Osteoblast (primary cell): ENCODE data around the gene TIMM21. TPM values are rescaled to one million over a fixed set of nuclear protein-coding genes. Genes with fewer than 3 reads are reported as not detected.

ENCODE experiments used
- DNase-seq: peaks from one replicate; pipeline ENCODE4 v3.0.0; 2011; ENCODE audit warnings: low spot score, mixed read lengths; ENCODE audit not compliant: insufficient read length; ENCODE audit errors: missing footprints
- H2AFZ ChIP-seq: 2 replicates; pipeline ENCODE4 v1.6.0; 2011; ENCODE audit warnings: mild to moderate bottlenecking, low read length
- H3K27ac ChIP-seq: 2 replicates; pipeline ENCODE4 v1.5.1; 2011; ENCODE audit warnings: mild to moderate bottlenecking, low read depth, low read length, moderate library complexity
- H3K27me3 ChIP-seq: 2 replicates; pipeline ENCODE4 v1.6.0; 2012; ENCODE audit warnings: mild to moderate bottlenecking, control low read depth, inconsistent platforms, low read length, moderate library complexity; ENCODE audit not compliant: insufficient read depth
- H3K36me3 ChIP-seq: 2 replicates; pipeline ENCODE4 v1.5.1; 2011; ENCODE audit warnings: mild to moderate bottlenecking, low read length, control low read depth, moderate library complexity; ENCODE audit not compliant: insufficient read depth
- H3K4me1 ChIP-seq: 2 replicates; pipeline ENCODE4 v1.5.1; 2011; ENCODE audit warnings: mild to moderate bottlenecking, low read length, control low read depth, moderate library complexity; ENCODE audit not compliant: insufficient read depth
- H3K4me2 ChIP-seq: 2 replicates; pipeline ENCODE4 v1.6.0; 2011; ENCODE audit warnings: mild to moderate bottlenecking, low read length; ENCODE audit not compliant: insufficient read depth
- H3K4me3 ChIP-seq: fragments of 200-600 bp; sonication (generic); 3 replicates; pipeline ENCODE4 v1.5.1; 2012; ENCODE audit warnings: mild to moderate bottlenecking, low read length, inconsistent platforms; ENCODE audit not compliant: insufficient read depth
- H3K79me2 ChIP-seq: 2 replicates; pipeline ENCODE4 v1.6.0; 2012; ENCODE audit warnings: mild to moderate bottlenecking, low read length, control low read depth, inconsistent platforms; ENCODE audit not compliant: insufficient read depth
- H3K9me3 ChIP-seq: 2 replicates; pipeline ENCODE4 v1.5.1; 2011; ENCODE audit warnings: low read depth, low read length, control low read depth
- H4K20me1 ChIP-seq: 2 replicates; pipeline ENCODE4 v1.6.0; 2012; ENCODE audit warnings: mild to moderate bottlenecking, low read length, control low read depth; ENCODE audit not compliant: insufficient read depth
- total RNA-seq: library from RNA; depleted of rRNA; stranded (reverse); fragments of >200 nt; gene quantifications from 2 replicates; pipeline ENCODE4 v1.2.3, GENCODE V29; 2012
- TF ChIP-seq, protein P1 (sequence below): IDR thresholded peaks from 2 replicates; pipeline ENCODE4 v1.5.1; 2011; ENCODE audit warnings: mild to moderate bottlenecking, low read depth, low read length, moderate library complexity; ENCODE audit errors: extremely low read depth

TIMM21 gene, protein sequence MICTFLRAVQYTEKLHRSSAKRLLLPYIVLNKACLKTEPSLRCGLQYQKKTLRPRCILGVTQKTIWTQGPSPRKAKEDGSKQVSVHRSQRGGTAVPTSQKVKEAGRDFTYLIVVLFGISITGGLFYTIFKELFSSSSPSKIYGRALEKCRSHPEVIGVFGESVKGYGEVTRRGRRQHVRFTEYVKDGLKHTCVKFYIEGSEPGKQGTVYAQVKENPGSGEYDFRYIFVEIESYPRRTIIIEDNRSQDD
- 11.8 and 15.6 TPM in 2 replicates for total RNA-seq

- H2AFZ ChIP-seq, result peak within 1 kb of the TSS; percentile 99
- peak within 1 kb of the TSS; percentile 84 for H3K4me3 ChIP-seq
- H3K4me1 ChIP-seq, result peaks cover 19% of the 10 kb centered on the region
- H3K36me3 ChIP-seq, result no peaks in the 10 kb centered on the region
- H3K27me3 ChIP-seq, result no peaks in the 10 kb centered on the region
- peaks cover 46% of the 10 kb centered on the region for H3K79me2 ChIP-seq
- peak; percentile 98 for DNase-seq
- H3K9me3 ChIP-seq, result no peaks in the 10 kb centered on the region
- TF ChIP-seq, protein P1, sequence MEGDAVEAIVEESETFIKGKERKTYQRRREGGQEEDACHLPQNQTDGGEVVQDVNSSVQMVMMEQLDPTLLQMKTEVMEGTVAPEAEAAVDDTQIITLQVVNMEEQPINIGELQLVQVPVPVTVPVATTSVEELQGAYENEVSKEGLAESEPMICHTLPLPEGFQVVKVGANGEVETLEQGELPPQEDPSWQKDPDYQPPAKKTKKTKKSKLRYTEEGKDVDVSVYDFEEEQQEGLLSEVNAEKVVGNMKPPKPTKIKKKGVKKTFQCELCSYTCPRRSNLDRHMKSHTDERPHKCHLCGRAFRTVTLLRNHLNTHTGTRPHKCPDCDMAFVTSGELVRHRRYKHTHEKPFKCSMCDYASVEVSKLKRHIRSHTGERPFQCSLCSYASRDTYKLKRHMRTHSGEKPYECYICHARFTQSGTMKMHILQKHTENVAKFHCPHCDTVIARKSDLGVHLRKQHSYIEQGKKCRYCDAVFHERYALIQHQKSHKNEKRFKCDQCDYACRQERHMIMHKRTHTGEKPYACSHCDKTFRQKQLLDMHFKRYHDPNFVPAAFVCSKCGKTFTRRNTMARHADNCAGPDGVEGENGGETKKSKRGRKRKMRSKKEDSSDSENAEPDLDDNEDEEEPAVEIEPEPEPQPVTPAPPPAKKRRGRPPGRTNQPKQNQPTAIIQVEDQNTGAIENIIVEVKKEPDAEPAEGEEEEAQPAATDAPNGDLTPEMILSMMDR, result no peak
- H3K4me2 ChIP-seq, result peak within 1 kb of the TSS; percentile 100
- peak within 1 kb of the TSS; percentile 83 for H3K27ac ChIP-seq
- no peaks in the 10 kb centered on the region for H4K20me1 ChIP-seq
Observed at GRCh38 chr18:74147779-74148542, at the start of gene TIMM21, which contains the start of gene FBXO15. TSS of gene TIMM21 (plus strand) at chr18:74148523. CDS start at chr18:74148809, 286 bp downstream. TSS of gene FBXO15 (minus strand) at chr18:74147834. CDS start at chr18:74147785, 49 bp downstream.

- Histone ChIP-seq H3K9me3 (no peaks in the 10 kb centered on the region), H4K20me1 (no peaks in the 10 kb centered on the region), H3K4me1 (no peaks in the 10 kb centered on the region), H3K79me2 (no peaks in the 10 kb centered on the region), H3K27me3 (peaks cover 5% of the 10 kb centered on the region), H3K27ac (no peak overlapping the region), H2AFZ (no peak overlapping the region), H3K4me3 (no peak overlapping the region), H3K4me2 (no peak overlapping the region), H3K36me3 (no peaks in the 10 kb centered on the region)
- TF ChIP-seq, protein P1, result no peak
- no peak for DNase-seq
Observed at GRCh38 chr18:74108460-74108859, 39.9 kb upstream of the TIMM21 start.

GRCh38 chr18:74110149-74110548, 38.2 kb upstream of the TIMM21 start:
- no peak for DNase-seq
- H3K36me3 ChIP-seq, result no peaks in the 10 kb centered on the region

More at GRCh38 chr18:74110149-74110548, 38.2 kb upstream of the TIMM21 start:
- Histone ChIP-seq H4K20me1 (no peaks in the 10 kb centered on the region), H2AFZ (no peak overlapping the region), H3K27ac (no peak overlapping the region), H3K79me2 (no peaks in the 10 kb centered on the region), H3K4me1 (peaks cover 14% of the 10 kb centered on the region), H3K4me3 (no peak overlapping the region), H3K4me2 (no peak overlapping the region), H3K27me3 (peaks cover 5% of the 10 kb centered on the region), H3K9me3 (no peaks in the 10 kb centered on the region)
- TF ChIP-seq, protein P1, result no peak
